Heart right ventricle (tissue), 16 donors: ENCODE data around the gene ZMYND8. TPM values are rescaled to one million over a fixed set of nuclear protein-coding genes. Genes with fewer than 3 reads are reported as not detected.
"Not testable (repeated sequence)": the region's sequence is repeated elsewhere in the genome, so short reads cannot be mapped to it uniquely, and the experiment has no call there.

Source experiments
- ATAC-seq, 8 donors: fragments of 200-7000 bp; cut with Tn5 transposase; one replicate each; pipeline ENCODE4 v1.9.1; 2020; ENCODE audit warnings: mild to moderate bottlenecking in 8 of 8, moderate library complexity in 8 of 8, moderate number of reproducible peaks in 1 of 8
- DNase-seq, 2 donors: peaks; one replicate each; pipeline ENCODE4 v3.0.0-alpha.2; 2020
- H3K27ac ChIP-seq, 10 donors: fragments of 200-600 bp; sonication (generic) in 2 of 10; one replicate each; pipeline versions ENCODE4 v1.5.0 to v1.8.0; 2020 to 2022; ENCODE audit warnings: mild to moderate bottlenecking in 3 of 10
- H3K27me3 ChIP-seq, 7 donors: fragments of 200-600 bp; one replicate each; pipeline ENCODE4 v1.8.0; 2021 to 2022; ENCODE audit warnings: mild to moderate bottlenecking in 2 of 7
- H3K36me3 ChIP-seq, 9 donors: fragments of 200-600 bp; sonication (generic) in 1 of 9; one replicate each; pipeline versions ENCODE4 v1.5.0 to v1.8.0; 2020 to 2022; ENCODE audit warnings: mild to moderate bottlenecking in 2 of 9
- H3K4me1 ChIP-seq, 9 donors: fragments of 200-600 bp; sonication (generic) in 1 of 9; one replicate each; pipeline versions ENCODE4 v1.5.0 to v1.8.0; 2020 to 2022; ENCODE audit warnings: mild to moderate bottlenecking in 4 of 9
- H3K4me3 ChIP-seq, 10 donors: fragments of 200-600 bp; sonication (generic) in 2 of 10; one replicate each; pipeline versions ENCODE4 v1.5.0 to v1.8.0; 2020 to 2022; ENCODE audit warnings: mild to moderate bottlenecking in 7 of 10, moderate library complexity in 2 of 10
- H3K9me3 ChIP-seq, 11 donors: fragments of 200-600 bp in 10 of 11; sonication (generic) in 2 of 11; one replicate each; pipeline versions ENCODE4 v1.5.0 to v1.8.0; 2013 to 2022; ENCODE audit warnings: mild to moderate bottlenecking in 2 of 11, control low read depth in 1 of 11, moderate library complexity in 1 of 11
- CTCF ChIP-seq, 9 donors: fragments of 200-600 bp; sonication (generic) in 2 of 9; IDR thresholded peaks; one replicate each; pipeline versions ENCODE4 v1.5.0 to v1.8.0; 2021 to 2022; ENCODE audit warnings: antibody characterized with exemption in 9 of 9, mild to moderate bottlenecking in 5 of 9, moderate library complexity in 1 of 9
- WGBS, 2 donors: extraction: QIAGEN DNeasy Blood & Tissue Kit; methylation state at CpG; one replicate each; pipeline ENCODE4 v1.1.7; 2013; ENCODE audit warnings: inconsistent platforms in 1 of 2; 5-methylcytosine and 5-hydroxymethylcytosine counted together
- intact Hi-C, 10 donors: fragments of 100-400 bp; cut with DNase I; formaldehyde crosslinking; loops; one replicate each; pipeline versions ENCODE4 v1.11.1 to v1.14.2; 2022
- polyA plus RNA-seq, 2 donors: library from polyadenylated mRNA; stranded (reverse); fragments of 200-250 nt; gene quantifications; one replicate each; pipeline ENCODE4 v1.2.3, GENCODE V29; 2013
- total RNA-seq, 10 donors: library from RNA; stranded (reverse); fragmentation: NEBNext Ultra II Directional in 3 of 10; extraction: Animal tissue kit (Norgen Biotek cat#: 25700) in 3 of 10; gene quantifications; one replicate each; pipeline versions ENCODE4 v1.2.1 to v1.2.4, GENCODE V29; 2021 to 2023
- donor health status: Arrhythmogenic right ventricular cardiomyopathy.
- donor health status: ischemic (EF 13 %, LVEDD 7.1; RV severe dilation, severe dysfunction).
- donor health status: healthy with polysubstance abuse.
- donor health status: DM: no; HTN: yes; CAD: no.
- donor health status: DM: no; HTN: no; CAD: no.
- donor health status: ischemic (EF 25% LVEDD 6.9; RV normal size, moderate dysfunction).
- donor health status: ischemic (EF 25% LVEDD 5.7; RV mildly dilated, moderate dysfunction).
- donor health status: healthy.
- donor health status: DM: yes; HTN: yes; CAD: no.
- donor health status: Ischemic cardiomyopathy.
- donor health status: ischemic (EF 35%, LVEDD 5.7; RV mildly dilated, moderate dysfunction).
- donor health status: nonischemic (EF 11% LVEDD 7.7; RV severe dilation, severe dysfunction).
- donor health status: DM: yes; HTN: yes; CAD: no.
- donor health status: PGD.
- donor health status: ischemic (EF 29% LVEDD 5.4; RV normal size, mild dysfunction).
- donor health status: nonischemic (EF 23%, LVEDD 6.1; RV moderate dilation, normal function).

Gene ZMYND8
- total and polyA plus RNA-seq, 12 donors: 6.4 to 39.0 (median 28.0) TPM

GRCh38 chr20:47392015-47392720 lies 35.7 kb upstream of the ZMYND8 start:
- peaks cover 0 to 14% (median 0%) of the 10 kb centered on the region in 9 donors for H3K4me1 ChIP-seq
- H3K4me3 ChIP-seq: no peak overlapping the region
- H3K27me3 ChIP-seq: no peaks in the 10 kb centered on the region
- no peaks in the 10 kb centered on the region for H3K36me3 ChIP-seq
- ATAC-seq: peak in 7 of 8 donors; percentile 39 to 90 (median 54)
- intact Hi-C loops: loop anchor here in 1 of 10 donors (10.0 kb wide), 1 partner anchor 223 kb away; no protein-coding TSS in a partner anchor
- no peaks in the 10 kb centered on the region for H3K9me3 ChIP-seq
- WGBS, 2 donors: 79 to 81% methylated on average over 7 of the region's 7 CpGs
- DNase-seq: no peak
- peak overlapping the region in 2 of 10 donors; percentile 56 to 66 for H3K27ac ChIP-seq
- no peak for TF ChIP-seq CTCF (IDR thresholded peaks at IDR 0.05)

- 98 to 99% methylated on average over 6 of the region's 6 CpGs for WGBS, 2 donors
- Histone ChIP-seq H3K36me3 (no peaks in the 10 kb centered on the region), H3K4me3 (no peak overlapping the region), H3K9me3 (no peaks in the 10 kb centered on the region), H3K27ac (peak overlapping the region in 2 of 10 donors; percentile 49 to 62), H3K4me1 (peaks cover 0 to 14% (median 0%) of the 10 kb centered on the region in 9 donors), H3K27me3 (no peaks in the 10 kb centered on the region)
- no peak for DNase-seq
- intact Hi-C loops: loop anchor here in 1 of 10 donors (10.0 kb wide), 1 partner anchor 223 kb away; no protein-coding TSS in a partner anchor
- no peak for ATAC-seq
- TF ChIP-seq CTCF (IDR thresholded peaks at IDR 0.05): no peak
Measured at GRCh38 chr20:47391276-47392010, 34.9 kb upstream of the ZMYND8 start.

GRCh38 chr20:47389867-47390347 lies 33.4 kb upstream of the ZMYND8 start:
- H3K4me3 ChIP-seq: no peak overlapping the region
- H3K27me3 ChIP-seq: no peaks in the 10 kb centered on the region
- intact Hi-C loops: loop anchor here in 9 of 10 donors (5.0 to 10.0 kb wide), 6 partner anchors 112 to 635 kb away; partner anchors contain the start of gene NCOA3 (in 2 of the 9)
- no peak for ATAC-seq
- peaks cover 0 to 14% (median under 1%) of the 10 kb centered on the region in 9 donors for H3K4me1 ChIP-seq
- H3K27ac ChIP-seq: no peak overlapping the region
- no peaks in the 10 kb centered on the region for H3K36me3 ChIP-seq
- no peaks in the 10 kb centered on the region for H3K9me3 ChIP-seq
- no peak for TF ChIP-seq CTCF (IDR thresholded peaks at IDR 0.05)
- WGBS, 2 donors: 80 to 85% methylated on average over 6 of the region's 6 CpGs
- DNase-seq: no peak

- Histone ChIP-seq H3K27ac (peak overlapping the region in 2 of 10 donors; percentile 13 to 29), H3K4me1 (peaks cover 0 to 22% (median 12%) of the 10 kb centered on the region in 9 donors)
- 98% methylated on average over 5 of the region's 5 CpGs for WGBS, 2 donors
- not testable (repeated sequence) for ATAC-seq, H3K27me3 ChIP-seq, H3K9me3 ChIP-seq, DNase-seq, H3K4me3 ChIP-seq, H3K36me3 ChIP-seq
- intact Hi-C loops: loop anchor here (2.0 to 10.0 kb wide), 8 partner anchors 113 to 631 kb away; partner anchors contain the start of gene NCOA3 (in 2 of the 10)
Measured at GRCh38 chr20:47385968-47386367, 29.5 kb upstream of the ZMYND8 start.
